Measurements from ENCODE around the gene NINJ1.

Gene NINJ1

GRCh38 chr9:93086447-93087224 lies 47.4 kb downstream of the NINJ1 start:
- no peak for DNase-seq

- no peak for DNase-seq
Measured at GRCh38 chr9:93085676-93086075, 48.4 kb downstream of the NINJ1 start.

GRCh38 chr9:93084471-93084881 lies 49.6 kb downstream of the NINJ1 start:
- no peak for DNase-seq

GRCh38 chr9:93083592-93084470 lies 50.2 kb downstream of the NINJ1 start:
- no peak for DNase-seq

- no peak for DNase-seq
Measured at GRCh38 chr9:93082841-93083411, 51.1 kb downstream of the NINJ1 start.

- no peak for DNase-seq
Measured at GRCh38 chr9:93081931-93082330, 52.1 kb downstream of the NINJ1 start.

- DNase-seq, result no peak
Measured at GRCh38 chr9:93081081-93081529, 52.9 kb downstream of the NINJ1 start.

GRCh38 chr9:93080406-93080805 lies 53.6 kb downstream of the NINJ1 start:
- no peak for DNase-seq

GRCh38 chr9:93079371-93079770 lies 54.7 kb downstream of the NINJ1 start:
- no peak for DNase-seq

- no peak for DNase-seq
Measured at GRCh38 chr9:93077811-93078210, 56.2 kb downstream of the NINJ1 start.

GRCh38 chr9:93077367-93077766 lies 56.7 kb downstream of the NINJ1 start:
- DNase-seq, result no peak

- DNase-seq, result no peak
Measured at GRCh38 chr9:93076792-93077128, 57.3 kb downstream of the NINJ1 start.

GRCh38 chr9:93076101-93076791 lies 57.8 kb downstream of the NINJ1 start:
- no peak for DNase-seq

GRCh38 chr9:93072383-93072795 lies 61.7 kb downstream of the NINJ1 start:
- DNase-seq, result peak; percentile 55
